ENCODE results near the gene CCDC27.
"Not testable (repeated sequence)": the region's sequence is repeated elsewhere in the genome, so short reads cannot be mapped to it uniquely, and the experiment has no call there.

The CCDC27 gene

DNA sequence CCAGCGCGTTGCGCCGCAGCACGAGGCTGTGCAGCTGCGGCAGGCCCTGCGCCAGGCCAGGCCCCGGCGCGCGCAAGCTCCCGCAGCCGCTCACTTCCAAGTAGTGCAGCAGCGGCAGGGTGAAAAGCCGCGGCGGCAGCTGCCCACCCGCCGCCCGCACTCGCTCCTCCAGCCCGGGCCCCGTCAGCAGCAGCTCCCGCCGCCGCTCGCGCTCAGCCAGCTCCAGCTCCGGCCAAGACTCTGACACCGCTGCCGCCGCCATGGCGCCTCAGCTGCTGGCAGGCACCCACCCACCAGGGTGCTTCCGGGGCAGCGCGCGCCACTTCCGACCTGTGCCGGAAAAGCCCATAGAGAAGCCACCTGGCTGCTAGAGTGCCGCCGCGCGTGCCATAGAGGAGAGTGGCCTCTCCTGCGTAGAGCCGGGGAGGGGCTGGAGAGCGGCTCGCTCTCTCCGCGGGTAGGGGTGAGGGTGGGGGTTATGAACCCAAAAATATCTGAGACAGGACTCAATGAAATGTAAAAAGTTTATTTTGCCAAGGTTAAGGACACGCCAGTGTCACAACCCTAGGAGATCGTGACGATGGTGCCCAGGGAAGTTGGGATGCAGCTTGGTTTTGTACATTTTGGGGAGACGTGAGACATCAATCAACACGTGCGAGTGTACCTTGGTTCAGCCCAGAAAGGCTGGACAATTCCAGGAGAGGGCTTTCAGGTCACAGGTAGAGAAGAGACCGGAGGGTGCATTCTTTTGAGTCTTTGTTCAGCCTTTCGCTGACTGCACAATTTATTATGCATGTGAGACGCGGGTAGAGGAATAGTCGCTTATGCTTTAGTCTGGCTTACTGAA lies 44.2 kb downstream of the CCDC27 start, which contains the start of gene LRRC47:
Gene LRRC47, minus strand, starts transcription at position 284 of the 847 bp plus-strand sequence. Its CDS starts 22 bp downstream, at position 262.
- peak; percentile 90 for DNase-seq (ENCODE audit: low read depth)

DNA sequence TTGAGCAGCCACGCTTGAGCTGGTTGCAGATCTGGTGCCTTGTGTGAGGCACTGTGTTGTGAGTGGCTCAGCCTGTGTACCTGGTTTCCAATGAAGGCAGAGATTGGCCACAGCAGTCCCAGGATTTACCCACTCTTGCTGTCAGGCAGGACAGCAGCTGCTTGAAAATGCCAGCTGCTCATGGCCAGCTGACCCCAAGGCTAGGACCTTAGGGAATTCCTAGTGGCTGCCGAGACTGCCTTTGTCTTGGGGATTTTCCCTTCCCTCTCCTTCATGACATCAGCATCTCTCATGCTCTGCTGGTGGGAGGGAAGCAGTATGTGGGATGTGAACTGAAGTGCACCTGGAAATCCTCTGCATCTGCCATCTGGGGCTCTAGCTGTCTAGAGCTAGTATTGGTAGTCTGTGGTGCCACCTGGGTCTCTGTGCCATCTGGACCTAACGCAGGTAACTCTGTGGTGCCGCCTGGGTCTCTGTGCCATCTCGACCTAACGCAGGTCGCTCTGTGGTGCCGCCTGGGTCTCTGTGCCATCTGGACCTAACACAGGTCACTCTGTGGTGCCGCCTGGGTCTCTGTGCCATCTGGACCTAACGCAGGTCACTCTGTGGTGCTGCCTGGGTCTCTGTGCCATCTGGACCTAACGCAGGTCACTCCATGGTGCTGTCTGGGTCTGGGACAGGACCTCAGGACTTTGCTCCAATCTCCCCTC lies 47.9 kb downstream of the CCDC27 start:
- no peak for DNase-seq (ENCODE audit: low read depth)

- not testable (repeated sequence) for DNase-seq (ENCODE audit: low read depth)
Measured at GRCh38 chr1:3800795-3801194, 48.5 kb downstream of the CCDC27 start.

- DNase-seq (ENCODE audit: low read depth), result peak; percentile 10
Measured at GRCh38 chr1:3803905-3804626, 51.8 kb downstream of the CCDC27 start.

- DNase-seq (ENCODE audit: low read depth), result not testable (repeated sequence)
Measured at GRCh38 chr1:3804627-3804944, 52.3 kb downstream of the CCDC27 start.

DNA sequence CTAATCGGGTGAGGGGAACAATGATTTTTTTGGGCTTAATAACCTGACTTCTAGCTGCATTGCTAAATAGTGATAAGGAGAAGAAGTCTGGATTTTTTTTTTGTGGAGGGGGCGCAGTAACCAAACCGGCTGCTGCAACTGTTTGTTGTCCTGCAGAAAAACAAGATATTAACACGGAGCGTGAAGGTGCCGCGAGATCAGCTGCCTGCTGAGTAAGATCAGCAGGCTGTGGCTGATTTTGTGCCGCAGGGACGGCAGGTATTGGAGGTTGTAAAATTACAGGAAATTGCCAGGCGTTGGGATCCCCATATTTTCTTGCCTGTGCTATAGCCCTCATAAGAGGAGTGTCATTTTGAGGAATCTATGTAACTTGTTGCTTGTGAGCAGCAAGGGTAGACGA lies 52.8 kb downstream of the CCDC27 start:
- no peak for DNase-seq (ENCODE audit: low read depth)

DNA sequence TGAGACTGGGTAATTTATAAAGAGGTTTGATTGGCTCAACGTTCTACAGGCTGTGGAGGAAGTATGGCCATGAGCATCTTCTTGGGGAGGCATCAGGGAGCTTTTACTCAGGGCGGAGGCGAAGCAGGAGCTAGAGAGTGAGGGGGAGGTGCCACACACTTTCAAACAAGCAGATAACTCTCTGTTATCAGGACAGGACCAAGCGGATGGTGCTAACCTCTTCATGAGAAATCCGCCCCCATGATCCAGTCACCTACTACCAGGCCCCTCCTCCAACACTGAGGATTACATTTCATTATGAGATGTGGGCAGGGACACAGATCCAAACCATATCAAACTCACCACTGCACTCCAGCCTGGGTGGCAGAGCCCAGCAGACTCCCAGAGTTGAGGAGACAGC lies 55.5 kb downstream of the CCDC27 start:
- DNase-seq (ENCODE audit: low read depth), result no peak

GRCh38 chr1:3809680-3810079 lies 57.4 kb downstream of the CCDC27 start:
- DNase-seq (ENCODE audit: low read depth), result no peak

DNA sequence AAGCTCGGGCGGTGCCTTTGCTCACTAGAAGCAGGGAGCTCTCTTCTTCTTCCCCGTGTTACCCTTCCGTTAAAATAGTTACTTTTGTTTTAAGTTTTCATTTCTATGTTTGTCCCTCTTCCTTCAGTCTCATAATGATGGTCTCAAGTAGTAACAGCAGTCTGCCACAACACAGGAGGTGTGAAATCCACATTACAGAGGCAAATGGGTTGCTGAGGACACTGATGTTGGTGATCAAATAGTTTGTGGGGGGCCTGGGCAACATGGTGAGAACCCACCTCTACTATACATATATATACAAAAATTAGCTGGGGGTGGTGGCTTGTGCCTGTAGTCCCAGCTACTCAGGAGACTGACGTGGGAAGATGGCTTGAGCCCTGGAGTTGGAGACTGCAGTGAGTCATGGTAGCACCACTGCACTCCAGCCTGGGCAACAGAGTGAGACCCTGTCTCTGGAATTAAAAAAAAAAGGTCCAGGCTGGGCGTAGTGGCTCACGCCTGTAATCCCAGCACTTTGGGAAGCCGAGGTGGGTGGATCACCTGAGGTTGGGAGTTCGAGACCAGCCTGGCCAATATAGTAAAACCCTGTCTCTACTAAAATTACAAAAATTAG lies 58.0 kb downstream of the CCDC27 start:
- DNase-seq (ENCODE audit: low read depth), result not testable (repeated sequence)

GRCh38 chr1:3811595-3811911 lies 59.3 kb downstream of the CCDC27 start:
- no peak for DNase-seq (ENCODE audit: low read depth)

DNA sequence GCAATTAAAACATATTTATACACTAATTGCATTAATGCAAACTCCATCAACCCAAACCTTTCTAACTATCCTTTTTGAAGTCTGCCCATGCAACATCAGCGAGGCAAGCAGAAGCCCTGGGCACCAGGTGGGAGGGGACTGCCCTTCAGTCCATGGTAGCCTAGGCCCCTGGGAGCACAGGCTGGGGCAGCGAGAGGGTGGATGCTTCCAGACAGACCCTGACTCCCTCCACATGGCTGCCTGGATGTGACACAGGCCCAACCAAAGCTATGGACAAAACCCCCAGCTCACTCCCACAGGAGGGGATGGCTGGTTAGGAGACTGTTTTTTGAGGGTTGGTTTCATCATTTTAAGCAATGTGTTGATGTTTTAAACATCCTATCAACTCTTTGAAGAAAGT lies 61.8 kb downstream of the CCDC27 start:
- no peak for DNase-seq (ENCODE audit: low read depth)

DNA sequence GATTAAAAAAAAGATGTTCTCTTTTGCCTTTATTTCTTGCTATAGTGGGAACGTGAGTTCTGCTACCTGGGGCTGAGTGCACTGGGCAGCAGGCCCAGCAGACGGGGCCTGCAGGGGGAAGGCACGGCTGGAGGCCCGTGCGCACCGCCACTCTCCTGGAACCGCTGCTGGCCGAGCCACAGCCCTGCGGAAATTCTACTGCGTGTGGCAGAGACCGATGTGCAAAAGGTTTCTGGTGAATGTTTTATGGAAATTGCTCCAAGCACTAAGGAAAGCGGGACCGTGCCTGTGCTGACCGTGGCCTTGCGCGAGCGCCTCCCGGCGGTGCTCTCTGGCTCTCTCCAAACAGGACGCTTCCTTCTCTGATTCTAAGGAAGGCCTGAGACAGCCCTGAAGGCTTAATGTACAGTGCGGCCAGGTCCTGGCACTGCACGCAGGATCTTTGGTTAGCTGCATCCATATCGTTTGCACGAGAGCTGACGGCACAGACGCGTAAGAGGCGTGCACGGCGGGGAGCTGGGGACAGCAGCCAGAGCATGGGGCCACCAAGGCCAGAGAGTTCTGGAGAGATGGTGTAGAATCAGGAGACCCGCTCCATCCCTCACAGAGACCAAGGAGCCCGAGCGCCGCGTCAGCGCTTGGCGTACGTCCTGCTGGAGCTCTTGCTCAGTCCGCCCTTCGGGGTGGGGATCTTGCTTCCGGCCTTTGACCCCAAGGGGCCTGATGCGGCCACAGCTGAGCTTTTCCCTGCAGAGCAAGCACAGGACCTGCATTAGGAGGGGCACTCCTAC lies 62.7 kb downstream of the CCDC27 start:
- DNase-seq (ENCODE audit: low read depth), result no peak

GRCh38 chr1:3816331-3817137 lies 64.3 kb downstream of the CCDC27 start:
- no peak for DNase-seq (ENCODE audit: low read depth)

GRCh38 chr1:3817138-3817740 lies 65.0 kb downstream of the CCDC27 start:
- no peak for DNase-seq (ENCODE audit: low read depth)

- no peak for DNase-seq (ENCODE audit: low read depth)
Measured at GRCh38 chr1:3817821-3818597, 65.8 kb downstream of the CCDC27 start.

DNA sequence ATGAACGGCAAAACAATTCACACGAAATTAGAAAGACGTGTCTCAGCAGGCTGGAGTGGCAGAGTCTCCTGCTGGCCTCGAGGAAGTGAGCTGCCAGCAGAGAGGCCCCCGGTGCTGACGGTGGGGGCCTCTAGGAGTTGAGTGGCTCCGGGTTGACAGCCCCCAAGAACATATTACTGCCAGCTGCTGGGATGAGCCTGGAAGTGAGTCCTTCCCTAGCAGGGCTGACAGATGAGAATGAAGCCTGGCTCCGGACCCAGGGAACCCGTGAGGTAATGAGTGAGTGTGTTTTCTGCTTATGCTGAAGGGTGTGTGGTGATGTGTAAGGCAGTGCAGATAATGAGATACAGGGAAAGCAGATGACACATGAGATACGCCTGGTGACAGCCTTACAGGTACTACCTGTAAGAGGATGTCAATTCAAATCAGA lies 67.5 kb downstream of the CCDC27 start:
- no peak for DNase-seq (ENCODE audit: low read depth)

- DNase-seq (ENCODE audit: low read depth), result no peak
Measured at GRCh38 chr1:3820316-3820715, 68.1 kb downstream of the CCDC27 start.

DNA sequence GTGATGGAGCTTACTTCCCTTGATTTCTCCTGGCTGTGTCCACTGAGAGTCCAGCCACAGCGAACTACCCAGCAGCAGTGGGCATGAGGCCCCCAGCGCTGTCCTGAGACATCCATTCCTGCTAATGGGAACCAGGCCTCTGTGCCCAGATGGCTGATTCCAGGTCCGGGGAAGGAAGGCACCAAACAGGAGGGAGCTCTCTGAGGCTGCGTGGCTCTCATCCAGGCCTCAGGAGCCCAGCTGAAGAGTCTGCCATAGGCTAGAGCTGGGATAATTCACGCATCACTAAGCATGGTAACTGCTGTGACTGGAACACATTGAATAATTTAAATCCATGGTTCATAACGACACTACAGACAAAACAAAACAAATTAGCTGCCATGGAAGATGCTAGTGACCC lies 68.8 kb downstream of the CCDC27 start:
- no peak for DNase-seq (ENCODE audit: low read depth)
